ENCODE results near the gene KMT2B.
A peak's percentile ranks its signal among the peaks of the same experiment; 100 is the strongest.
"Not testable (repeated sequence)": the region's sequence is repeated elsewhere in the genome, so short reads cannot be mapped to it uniquely, and the experiment has no call there.

KMT2B gene

DNA sequence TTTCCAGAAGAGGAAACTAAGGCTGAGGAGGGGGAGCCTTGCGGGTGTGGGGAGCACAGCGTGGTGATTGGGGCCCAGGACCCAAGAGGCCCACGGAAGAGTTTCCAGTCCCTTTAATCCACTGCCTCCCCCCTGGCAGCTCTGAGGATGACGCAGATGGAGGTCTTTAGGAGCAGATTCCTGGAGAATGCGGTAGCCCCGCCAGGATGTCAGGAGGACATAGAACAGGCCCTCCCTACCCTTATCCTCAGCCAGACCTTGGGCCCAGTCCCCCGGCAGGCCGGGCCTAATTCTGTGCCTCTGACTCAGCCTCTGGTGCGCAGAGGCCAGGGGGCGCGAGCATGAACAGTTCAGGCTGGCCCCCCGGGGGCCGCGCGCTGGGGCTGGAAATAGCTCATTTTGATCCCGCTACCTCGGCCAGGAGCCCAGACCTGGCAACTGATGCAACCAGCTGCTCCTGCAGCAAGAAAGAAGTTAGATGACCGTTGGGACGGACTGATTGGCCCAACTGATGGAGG is 39.5 kb downstream of the KMT2B start:
- no peak for DNase-seq

DNA sequence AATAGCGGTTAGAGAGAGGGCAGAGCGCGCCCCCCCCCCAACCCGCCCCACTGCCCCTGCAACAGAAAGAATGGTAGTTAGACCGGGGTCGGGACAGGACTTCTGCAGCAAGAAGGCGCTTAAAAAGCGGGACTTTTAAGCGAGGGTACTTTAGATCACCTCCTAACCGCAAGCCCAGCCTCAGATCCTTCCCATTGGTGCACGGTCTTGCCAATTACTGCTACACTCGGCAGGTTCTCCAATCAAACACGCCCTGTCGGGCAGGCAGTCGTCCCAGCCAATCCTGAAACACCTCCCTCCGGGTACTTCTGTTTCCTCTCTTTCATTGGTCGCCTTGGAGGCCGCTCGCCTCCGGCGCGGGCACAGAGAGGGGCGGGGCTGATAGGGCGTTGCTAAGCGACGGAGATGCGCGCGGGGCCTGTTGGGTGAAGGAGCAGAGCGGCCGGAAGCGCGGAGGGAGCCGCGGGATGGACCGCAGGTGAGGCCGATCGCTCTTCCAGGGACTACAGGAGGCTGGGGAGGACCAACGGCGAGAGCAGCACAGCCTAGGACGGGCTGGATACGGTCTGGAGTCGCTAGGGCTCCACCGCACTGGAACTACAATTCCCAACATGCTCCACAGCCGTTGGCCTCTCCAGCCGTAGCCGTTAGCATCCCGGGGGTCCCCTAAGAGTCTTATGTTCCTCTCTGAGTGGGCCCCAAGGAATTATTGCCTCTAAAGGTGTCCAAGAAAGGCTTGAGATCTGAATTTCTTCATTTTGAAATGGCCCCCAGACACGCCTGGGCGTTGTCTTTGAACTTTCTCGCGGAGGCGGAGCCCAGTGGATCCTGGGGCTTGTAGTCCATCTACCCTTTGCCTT is 40.2 kb downstream of the KMT2B start, which contains the start of gene PROSER3:
PROSER3 (plus strand) TSS at position 428 of the 860 bp plus-strand sequence; CDS start at position 468, 40 bp downstream.
- peak; percentile 99 to 100 for DNase-seq

DNA sequence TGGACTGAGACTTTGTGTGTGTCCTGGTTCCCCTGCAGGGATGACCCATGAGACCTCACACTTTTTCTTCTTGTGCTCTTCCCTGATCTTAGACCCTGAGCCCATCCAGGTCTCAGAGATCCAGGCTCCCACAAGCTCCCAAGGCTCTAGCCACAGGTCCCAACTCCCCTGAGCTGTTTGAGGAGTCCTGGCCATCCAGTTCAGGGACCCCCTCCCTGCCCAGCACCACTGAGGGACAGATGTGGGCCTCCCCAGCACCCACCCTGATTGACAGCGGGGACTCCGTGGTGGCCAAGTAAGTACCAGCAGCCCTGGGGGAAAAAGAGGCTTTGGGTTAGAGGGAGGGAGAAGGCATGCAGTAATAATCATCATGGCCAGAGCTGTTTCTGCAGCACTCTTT is 41.9 kb downstream of the KMT2B start:
- no peak for DNase-seq

DNA sequence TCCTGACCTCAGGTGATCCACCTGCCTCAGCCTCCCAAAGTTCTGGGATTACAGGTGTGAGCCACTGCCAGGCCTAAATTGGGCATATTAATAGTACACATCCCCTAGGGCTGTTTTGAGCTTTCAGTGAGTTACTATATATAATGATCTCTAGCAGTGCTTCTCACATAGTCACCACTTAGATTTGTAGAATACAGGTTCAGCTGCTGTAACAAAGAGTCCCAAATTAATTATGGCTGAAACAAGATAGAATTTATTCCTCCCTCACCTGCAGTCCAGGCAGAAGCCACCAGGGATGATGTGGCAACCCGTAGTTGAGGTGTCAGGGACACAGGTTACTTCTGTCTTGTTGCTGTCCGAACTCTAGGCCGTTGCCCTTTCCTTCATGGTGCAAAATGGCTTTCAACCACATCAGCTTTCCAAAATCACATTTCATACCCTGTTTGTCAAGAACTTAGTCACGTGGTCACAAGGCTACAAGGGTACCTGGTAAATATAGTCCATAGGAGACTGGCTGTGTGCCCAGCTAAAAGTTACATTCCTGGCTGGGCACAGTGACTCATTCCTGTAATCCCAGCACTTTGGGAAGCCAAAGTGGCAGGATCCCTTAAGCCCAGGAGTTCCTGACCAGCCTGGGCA is 43.0 kb downstream of the KMT2B start:
- no peak for DNase-seq

DNA sequence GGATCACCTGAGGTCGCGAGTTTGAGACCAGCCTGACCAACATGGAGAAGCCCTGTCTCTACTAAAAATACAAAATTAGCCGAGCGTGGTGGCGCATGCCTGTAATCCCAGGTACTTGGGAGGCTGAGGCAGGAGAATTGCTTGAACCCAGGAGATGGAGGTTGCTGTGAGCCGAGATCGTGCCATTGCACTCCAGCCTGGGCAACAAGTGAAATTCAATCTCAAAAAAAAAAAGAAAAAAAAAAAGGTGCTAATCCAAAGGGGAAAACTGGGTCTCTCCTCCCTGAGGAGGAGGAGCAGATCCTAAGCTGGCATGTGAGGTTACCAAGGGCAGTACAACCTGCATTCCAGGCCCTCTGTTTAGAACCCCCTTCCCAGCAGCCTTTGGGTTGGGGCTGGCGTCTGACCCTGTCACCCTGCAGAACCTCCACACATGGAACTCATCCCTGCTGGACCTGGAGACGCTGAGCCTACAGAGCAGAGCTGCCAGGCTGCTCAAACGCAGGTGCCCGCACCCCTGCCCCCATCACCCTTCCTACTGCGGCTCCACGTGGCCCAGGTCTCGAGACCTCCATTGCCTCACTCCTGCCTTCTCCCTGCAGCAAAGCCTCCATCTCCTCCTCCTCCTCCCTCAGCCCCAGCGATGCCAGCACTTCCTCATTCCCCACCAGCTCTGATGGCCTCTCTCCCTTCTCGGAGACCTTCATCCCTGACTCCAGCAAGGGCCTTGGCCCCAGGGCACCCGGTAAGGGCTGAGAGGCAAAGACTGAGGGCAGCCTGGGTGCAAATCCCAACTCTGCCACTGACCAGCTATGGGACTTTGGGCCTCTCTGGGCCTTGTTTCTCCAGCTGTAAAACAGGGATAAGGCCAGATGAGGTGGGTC is 46.9 kb downstream of the KMT2B start:
- DNase-seq: no peak

DNA sequence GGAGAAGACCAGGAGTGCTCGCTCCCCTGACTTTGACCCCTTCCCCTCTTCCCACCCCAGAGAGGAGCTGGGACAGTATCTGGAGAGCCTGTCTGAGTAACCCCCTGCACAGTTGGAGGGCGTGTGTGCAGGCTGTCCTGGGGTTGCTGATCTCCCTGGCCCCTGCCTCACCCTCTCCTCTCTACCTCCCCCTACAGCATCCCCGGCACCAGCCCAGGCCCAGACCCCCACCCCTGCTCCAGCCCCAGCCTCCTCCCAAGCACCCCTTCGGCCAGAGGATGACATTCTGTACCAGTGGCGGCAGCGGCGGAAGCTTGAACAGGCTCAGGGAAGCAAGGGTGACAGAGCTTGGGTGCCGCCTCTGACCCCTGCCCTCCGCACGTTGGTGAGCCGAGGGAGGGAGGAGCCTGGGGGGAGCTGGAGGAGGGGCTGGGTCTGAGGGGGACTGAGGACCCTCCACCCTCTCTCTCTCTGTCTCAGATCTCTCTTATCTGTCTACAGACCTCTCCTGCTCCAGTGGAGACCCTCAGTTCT is 48.8 kb downstream of the KMT2B start:
- DNase-seq: no peak

DNA sequence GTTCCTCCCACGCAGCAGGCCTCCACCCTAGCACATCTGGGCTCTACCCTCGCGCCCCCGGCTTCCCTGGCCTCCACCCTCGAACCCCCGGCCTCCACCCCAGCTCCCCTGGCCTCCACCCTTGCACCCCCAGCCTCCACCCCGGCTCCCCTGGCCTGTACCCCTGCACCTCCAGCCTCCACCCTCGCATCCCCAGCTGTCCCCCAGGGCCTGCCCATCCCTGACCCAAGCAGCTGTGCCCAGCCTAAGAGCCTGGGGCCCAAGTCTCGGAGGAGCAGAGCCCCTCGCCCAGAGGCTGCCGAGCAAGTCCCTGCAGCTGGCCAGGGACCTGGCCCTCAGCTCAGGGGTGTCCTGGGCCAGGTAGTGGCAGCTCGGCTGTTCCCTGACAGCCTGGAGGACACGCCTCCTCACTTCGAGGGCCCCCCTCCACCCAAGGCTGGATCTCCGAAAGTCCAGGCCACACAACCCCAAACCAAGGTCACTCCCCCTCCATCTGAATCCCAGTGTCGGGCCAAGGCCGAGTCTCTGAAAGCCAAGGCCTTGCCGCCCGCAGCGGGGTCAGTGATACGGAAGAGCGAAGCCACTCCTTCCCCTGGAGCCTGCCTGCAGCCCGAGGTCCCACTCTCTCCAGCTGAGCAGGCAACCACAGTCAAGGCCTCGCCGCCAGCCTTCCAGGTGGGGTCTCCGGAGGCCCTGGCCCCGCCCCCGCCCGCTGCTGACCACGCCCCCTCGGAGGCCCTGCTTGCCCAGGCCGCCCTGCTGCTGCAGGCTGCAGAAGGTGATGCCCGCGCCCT is 49.7 kb downstream of the KMT2B start:
- no peak for DNase-seq

DNA sequence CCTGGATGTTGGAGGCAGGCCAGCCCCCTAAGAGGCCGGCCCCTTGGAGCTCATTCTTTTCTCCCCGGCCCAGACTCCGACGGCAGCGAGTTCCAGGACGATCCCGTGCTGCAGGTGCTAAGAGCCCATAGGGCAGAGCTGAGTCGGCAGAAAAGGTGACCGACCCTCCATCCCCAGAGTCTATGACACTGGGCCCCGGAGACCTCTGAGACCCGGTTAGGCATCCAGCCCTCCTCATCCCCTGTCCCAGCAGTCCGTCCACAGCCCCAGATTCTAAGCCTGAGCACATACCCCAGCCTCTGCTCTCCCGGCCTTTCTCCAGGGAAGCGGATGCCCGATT is 50.2 kb downstream of the KMT2B start:
- DNase-seq: no peak

DNA sequence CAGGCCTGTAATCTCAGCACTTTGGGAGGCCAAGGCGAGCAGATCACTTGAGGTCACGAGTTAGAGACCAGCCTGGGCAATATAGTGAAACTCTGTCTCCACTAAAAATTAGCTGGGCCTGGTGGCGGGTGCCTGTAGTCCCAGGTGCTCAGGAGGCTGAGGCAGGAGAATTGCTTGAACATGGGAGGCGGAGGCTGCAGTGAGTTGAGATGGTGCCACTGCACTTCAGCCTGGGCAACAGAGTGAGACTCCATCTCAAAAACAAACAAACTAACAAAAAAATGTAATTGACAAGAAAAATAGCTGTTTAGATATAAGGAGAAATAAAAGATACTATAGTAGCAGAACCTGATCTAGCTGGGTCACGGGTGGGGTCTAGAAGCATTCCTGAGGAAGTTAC is 54.6 kb downstream of the KMT2B start:
- not testable (repeated sequence) for DNase-seq

DNA sequence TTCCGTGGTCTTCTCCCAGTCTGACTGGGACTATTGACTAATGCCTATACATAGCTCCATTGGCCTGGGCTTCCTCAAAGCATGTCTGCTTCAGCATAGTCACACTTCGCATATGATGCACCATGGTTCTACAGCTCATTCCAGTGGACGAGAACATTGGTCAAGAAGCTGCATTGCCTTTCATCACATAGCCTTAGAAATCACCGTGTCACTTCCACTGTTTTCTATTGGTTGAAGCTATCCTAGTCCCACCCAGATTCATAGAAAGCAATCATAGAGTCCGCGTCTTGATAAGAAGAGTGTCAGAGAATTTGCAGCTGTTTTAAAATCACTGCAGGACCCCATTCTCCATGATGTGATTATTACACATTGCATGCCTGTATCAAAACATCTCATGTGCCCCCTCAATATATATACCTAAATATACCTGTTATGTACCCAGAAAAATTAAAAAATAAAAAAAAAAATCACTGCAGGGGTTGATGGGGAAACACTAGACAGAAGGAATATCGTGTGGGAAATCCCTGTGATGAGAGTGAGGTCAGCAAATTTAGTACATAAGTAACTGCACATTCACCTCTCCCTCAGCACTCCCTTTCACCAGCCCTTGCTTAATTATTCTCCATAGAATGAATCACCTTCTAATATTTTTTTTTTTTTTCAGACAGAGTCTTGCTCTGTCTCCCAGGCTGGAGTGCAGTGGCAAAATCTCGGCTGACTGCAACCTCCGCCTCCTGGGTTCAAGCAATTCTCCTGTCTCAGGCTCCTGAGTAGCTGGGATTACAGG is 55.4 kb downstream of the KMT2B start:
- DNase-seq: no peak

DNA sequence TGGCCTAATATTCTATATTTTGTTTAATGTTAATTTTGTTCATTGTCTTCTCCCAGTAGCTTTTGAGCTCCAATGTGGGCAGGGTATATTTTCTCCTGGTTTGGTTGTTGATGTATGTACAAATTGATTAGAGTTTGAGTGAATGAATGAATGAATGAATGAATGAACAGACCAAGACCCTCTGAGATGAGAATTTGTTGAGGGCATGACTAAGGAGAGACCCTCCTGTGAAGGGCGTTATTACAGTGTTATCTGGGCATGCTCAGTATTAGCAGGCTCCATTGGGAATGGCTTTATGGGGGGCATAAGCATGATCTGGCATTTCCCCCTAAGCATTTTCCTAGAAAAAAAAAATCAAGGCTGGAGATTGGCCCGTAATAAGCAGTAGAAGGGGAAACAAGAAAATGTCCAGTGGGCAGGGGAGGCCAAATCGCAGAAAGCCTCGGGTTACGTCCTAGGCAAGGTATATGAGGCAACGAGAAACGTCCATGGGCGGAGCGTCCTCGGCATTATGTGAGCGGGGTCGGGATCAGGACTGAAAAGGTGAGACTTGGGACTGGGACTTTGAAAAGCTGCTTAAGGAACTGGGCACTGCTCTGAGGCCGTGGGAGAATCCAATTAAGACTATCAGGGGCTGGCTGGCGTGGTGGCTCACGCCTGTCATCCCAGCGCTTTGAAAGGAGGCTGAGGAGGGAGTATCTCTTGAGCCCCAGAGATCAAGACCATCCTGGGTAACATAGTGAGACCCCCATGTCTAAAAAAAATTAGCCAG is 56.7 kb downstream of the KMT2B start:
- DNase-seq: no peak

DNA sequence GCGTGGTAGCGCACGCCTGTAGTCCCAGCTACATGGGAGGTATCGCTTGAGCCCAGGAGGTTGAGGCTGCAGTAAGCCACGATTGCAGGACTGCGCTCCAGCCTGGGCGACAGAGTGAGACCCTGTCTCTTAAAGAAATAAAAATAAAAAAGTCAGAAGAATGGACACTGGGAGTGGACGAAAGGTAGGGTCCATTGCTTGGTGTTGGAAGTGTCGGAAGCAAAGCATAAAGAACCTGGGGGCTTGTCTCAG is 57.2 kb downstream of the KMT2B start:
- no peak for DNase-seq

DNA sequence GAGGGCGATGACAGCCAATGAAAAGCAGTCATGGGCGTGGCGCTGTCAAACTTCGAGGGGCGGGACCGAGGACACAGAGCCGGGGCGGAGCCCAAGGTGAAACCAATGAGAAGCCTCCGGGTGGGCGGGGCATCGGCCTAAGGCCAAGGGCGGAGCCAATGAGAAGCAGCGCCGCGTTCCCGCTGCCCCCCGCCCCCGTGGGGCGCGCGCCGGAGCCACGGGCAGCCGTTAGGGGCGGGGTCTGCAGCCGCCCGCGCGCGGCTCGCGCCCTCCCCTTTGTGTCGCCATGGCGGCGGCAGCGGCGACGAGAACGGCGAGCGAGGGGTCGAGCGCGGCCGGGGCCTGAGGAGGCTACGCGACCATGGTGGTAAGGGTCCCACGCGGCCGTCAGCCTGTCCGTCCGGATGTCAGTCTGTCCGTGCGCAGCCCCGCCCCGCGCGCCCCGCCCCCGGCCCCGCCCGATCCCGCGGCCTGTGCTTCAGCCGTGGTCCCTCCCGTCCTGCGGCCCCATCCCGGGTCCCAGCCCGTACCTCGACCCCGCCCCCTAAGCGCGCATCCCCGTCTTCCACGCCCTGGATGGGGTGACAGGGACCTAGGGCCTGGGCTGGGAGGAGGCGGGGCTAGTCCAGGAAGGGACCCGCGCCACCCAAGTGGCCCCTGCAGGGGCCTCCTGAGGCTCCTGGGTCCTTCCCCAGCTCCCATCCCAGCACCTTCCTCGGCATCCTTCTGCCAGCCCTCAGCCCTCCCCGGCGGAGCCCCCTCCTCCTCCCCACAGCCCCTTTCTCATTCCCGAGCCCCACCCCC is 57.7 kb downstream of the KMT2B start, which contains the start of gene ARHGAP33:
ARHGAP33 (plus strand) TSS at position 267 of the 804 bp plus-strand sequence; CDS start at position 362, 95 bp downstream.
- DNase-seq: peak; percentile 98 to 99

DNA sequence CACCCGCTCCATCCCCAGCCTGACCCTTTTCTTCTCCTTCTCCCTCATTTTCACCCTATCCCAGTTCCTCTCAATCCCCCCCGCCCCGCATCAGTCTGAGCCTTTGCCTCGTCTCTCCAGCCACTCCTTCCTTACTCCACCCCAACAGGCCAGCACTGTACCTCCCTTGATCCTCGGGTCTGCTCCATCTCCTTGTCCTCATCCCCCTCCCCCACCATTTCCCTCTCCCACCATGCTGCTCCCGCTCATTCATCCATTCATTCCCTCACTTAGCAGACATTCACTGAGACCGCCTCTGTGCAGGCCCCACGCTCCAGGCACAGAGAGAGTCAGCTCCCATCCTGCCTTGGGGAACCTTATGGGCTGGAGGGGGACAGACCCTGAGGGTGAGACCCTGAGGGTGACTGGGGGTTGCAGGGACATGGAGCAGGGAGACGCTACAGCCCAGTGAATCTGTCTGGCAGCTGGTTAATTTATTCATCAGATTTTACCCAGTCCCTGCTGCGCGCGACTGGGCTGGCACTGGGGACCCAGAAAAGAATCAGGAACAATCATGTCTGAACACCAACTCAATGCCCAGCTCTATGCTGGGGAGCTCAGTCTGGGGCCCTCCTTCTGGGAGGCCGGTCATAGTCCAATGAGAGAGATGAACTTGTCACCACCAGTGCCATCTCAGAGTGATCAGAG is 58.4 kb downstream of the KMT2B start:
- DNase-seq: no peak

DNA sequence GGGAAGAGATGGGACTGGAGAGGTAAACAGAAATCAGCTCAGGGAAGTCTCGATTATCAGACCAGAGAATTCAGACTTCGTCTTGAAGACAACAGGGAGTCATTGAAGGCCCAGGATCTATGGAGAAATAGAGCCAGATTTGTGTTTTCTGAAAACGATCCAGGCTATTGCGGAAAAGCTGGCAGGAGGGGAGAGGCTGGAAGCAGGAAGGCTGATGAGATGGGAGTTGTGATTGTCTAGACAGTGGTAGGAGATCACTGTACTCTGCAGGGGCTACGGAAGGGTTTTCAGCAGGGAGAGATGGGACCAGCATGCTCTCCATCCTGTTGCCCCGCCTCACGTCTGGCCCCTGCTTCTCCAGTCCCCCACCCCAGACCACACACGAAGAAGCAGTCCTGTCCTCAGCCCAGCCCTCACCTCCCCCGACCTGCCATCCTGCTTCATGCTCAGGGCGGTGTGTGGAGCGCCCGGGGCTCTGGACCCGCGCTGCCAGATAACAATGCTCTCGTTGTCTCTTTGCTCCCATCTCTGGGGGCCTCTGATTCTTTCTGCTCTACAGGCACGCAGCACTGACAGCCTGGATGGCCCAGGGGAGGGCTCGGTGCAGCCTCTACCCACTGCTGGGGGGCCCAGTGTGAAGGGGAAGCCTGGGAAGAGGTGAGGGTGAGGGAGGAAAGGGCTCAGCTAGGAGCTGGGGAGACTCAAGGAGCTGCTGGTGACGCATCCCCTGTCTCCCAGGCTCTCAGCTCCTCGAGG is 59.5 kb downstream of the KMT2B start:
- DNase-seq: no peak

DNA sequence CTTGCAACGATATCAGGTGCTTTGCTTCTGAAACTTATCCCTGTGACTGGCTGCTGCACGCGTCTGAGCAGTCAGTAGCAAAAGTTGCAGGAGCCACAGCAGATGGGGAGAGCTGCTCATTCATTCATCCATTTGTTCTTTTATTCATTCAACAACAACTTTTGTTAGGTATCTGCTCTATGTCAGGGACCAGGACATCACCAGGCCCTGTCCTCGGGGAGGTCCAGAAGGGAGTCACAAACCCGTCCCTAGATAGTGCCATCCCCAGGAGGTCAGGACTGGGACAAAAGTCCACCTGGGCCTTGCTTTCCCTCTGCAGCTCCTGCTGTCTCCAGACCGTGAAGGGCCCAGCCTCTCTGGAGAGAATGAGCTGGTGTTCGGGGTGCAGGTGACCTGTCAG is 60.2 kb downstream of the KMT2B start:
- no peak for DNase-seq

DNA sequence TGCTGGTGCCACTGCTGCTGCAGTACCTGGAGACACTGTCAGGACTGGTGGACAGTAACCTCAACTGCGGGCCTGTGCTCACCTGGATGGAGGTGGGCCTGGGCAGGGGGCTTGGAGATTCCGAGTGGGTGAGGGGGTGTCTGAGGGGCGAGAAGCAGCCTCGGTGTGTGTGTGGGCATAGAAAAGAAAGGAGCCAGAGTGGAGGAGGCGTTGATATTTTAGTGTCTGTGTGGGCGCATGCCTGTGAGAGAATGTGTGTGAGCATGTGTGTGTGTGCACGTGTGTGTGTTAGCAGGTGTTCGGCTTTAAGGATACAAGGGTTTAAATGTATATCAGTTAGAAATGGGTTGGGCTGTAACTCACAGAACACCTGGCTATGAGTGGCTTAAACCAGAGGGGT is 61.2 kb downstream of the KMT2B start:
- no peak for DNase-seq

DNA sequence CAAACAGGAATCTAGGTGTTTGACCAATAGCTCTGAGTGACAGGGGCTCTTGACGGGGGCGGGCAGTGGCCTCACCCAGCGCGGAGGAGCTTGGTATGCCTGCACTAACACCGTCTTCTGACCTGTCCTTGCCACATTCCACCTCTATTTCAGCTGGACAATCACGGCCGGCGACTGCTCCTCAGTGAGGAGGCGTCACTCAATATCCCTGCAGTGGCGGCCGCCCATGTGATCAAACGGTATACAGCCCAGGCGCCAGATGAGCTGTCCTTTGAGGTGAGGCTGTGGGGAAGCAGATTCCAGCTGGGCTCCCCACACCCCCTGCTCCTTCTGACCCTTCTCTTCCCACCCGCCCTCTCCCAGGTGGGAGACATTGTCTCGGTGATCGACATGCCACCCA is 62.3 kb downstream of the KMT2B start:
- no peak for DNase-seq
